HG03103 (cell line): ENCODE results near the gene GCM1.
A peak's percentile ranks its signal among the peaks of the same experiment; 100 is the strongest.

Experiments used
- ATAC-seq: cut with Tn5 transposase; IDR thresholded peaks from one replicate; pipeline ENCODE4 v1.9.1; 2021; ENCODE audit warnings: low read depth; ENCODE audit not compliant: unreplicated experiment

The GCM1 gene

DNA sequence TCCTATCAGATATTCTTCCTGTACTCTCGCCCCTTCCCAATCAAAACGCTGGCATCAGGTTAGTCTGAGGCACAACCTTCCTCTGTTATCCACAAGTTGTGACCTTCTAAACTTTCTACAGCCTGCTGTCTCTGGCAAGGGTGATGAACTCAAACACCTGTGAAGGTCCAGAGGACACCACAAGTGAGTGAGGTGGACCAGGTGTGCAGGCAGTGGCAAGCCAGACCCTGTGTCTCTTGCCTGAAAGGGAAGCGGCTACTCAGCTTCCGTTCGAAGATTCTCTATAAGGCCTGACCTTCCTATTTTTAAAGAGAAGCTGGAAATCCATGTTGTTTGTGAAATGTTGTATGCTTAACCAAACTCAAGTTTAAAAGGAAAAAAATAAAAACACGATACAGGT lies 36.8 kb downstream of the GCM1 start:
- ATAC-seq: no peak

- ATAC-seq: peak; percentile 62
Observed at GRCh38 chr6:53109612-53110011, 39.0 kb downstream of the GCM1 start.

GRCh38 chr6:53107091-53107490 lies 41.5 kb downstream of the GCM1 start:
- ATAC-seq: no peak

DNA sequence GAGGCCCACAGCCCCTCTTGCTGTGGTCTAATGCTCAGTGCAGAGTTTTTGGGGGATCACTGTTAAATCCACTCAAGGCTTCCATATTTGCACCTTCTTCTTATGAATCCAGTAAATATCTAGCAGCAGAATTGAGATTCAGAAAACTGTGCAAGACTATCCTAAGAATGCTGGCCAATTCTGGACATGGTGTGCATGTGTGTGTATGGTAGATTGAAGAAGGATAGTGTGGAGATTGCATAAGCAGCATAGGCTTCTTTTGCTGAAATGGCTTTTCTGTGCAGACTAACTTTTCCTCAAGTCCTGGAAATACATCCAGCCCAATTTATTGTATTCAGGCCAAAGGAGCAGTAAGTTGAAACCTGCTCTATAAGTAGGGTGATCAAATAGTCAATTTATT lies 43.7 kb downstream of the GCM1 start:
- ATAC-seq: no peak

DNA sequence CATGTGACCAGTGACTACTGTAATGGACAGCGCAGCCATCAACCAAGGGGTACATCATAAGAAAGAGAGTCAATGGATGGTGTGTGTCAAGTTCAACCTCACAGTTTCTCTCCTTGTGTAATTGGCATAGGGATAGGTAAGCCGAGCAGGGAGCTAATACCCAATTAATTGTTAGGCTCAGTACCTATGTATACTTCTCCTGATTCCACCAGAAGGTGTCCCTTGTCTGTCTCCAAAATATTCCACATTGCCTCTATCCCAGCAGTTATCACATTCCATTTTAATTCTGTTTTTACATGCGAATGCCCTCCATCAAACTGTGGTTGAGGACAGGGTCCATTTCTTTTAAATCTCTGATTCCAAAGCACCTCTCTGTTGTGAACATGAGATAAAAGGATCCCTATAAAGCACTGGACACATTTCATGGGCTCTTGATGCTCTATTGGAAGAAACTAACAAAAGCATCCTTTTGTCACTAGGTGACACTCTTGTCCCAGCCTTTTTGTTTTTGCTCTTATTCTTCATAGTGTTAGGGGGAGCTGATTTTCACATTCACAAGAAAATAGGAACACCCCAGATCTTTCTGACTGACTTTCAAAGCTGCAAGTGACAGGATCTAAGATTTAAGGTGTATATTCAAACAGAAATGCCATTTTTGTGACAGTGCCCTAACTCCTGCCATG lies 44.5 kb downstream of the GCM1 start:
- ATAC-seq: no peak

DNA sequence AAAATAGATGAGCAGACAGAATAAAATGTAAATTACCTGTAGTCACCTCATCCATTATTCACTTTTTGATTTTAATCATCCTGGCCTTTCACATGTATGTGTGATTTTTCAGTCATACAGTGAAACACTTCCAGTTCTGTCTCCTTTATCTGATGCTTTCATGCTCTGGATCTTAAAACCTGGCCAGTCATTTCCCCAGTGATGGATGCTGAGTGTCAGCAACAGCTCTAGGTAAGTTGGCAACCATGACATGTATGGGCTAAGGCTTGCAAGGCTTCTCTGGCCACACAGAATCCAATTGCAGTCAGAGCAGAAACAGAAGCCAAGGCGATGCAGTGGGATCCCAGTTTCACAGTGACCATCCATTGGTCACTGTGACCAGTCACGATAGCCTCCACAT lies 47.6 kb downstream of the GCM1 start:
- no peak for ATAC-seq

DNA sequence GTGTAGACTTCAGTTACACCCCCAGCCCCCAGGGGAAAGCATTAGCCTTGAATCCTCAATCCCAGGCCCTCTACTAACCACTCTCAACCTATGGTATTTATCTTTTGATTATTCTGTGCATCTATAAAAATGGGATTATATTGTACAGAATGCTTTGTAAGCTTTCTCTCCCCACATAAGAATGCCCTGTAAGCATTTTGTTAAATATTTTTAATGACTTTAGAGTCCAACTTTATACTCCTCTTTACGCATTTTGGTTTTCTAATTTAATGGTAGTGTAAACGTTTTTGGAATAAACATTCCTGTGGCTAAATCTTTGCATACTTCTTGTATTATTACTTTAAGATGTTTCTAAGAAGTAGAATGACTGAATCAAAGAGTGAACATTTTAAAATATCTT lies 48.1 kb downstream of the GCM1 start:
- no peak for ATAC-seq

- no peak for ATAC-seq
Observed at GRCh38 chr6:53095716-53096115, 52.9 kb downstream of the GCM1 start.

DNA sequence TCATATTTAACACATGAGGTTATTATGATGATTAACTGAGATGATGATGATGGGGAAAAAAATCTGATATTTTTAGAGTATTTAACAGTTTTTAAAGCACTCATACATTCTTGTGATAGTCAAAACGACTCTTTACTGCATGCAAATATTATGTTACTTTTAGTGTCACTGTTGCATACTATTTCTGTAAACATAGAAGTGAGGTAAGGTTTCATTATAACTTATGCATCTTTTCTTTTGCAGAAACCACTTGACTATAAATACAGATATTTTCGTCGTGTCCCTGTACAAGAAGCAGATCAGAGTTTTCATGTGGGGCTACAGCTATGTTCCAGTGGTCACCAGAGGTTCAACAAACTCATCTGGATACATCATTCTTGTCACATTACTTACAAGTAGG lies 53.4 kb downstream of the GCM1 start:
- ATAC-seq: no peak

DNA sequence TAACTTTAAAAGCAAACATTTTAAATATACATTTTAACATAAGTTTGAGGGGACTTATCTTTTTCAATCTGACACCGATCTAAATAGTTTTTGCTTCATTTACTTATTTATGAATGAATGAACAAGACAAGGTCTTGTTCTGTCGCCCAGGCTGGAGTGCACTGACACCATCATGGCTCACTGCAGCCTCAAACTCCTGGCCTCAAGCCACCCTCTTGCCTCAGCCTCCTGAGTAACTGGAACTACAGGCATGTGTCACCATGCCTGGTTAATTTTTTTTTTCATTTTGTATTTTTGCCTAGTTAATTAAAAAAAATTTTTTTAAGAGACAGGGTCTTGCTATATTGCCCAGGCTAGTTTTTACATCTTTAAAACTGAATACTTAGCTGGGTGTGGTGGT lies 58.1 kb downstream of the GCM1 start:
- no peak for ATAC-seq

DNA sequence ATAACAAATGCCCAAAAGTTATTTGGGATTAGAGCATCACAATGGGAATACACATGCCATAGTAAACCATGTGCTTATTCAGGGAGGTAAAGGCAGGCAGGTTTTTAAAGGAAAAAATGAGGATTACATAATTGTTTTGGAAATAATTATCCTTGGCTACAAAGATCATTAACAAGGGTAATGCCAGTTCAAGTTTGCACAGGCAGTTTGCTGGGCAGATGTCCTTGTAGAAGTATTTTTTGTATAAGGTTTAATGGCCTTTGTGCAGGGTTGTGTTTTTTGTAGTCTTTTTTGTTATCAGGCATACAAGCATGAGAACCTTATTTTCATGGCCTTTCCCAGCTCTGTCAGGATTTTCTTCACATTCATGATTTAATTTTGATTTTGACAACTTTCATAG lies 58.7 kb downstream of the GCM1 start:
- no peak for ATAC-seq

GRCh38 chr6:53086302-53086701 lies 62.3 kb downstream of the GCM1 start:
- ATAC-seq: no peak

DNA sequence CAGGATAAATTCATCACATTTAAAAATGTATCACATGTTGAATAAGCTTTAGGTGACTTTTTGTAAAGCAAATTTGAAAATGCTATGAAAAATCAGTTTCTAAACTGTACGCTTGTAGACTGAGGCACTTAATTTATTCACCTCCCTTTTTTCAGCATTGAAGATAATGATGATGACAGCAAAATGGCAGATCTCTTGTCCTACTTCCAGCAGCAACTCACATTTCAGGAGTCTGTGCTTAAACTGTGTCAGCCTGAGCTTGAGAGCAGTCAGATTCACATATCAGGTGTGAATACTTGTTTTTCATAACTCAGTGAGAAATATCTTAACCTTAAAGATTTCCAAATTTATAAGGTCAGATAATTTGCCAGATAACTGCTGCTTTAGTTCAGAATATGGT lies 67.8 kb downstream of the GCM1 start:
- ATAC-seq: no peak
